OCI-LY1 (cell line): Measurements from ENCODE around the gene KRTAP20-2.

Source experiments
- H2AFZ ChIP-seq: fragments of 200-600 bp; sonication (generic), shearing (Covaris generic); 2 replicates; pipeline ENCODE4 v1.6.0; 2014; ENCODE audit warnings: antibody characterized with exemption, mild to moderate bottlenecking, low read length
- H3F3A ChIP-seq: fragments of 200-600 bp; sonication (generic), shearing (Covaris generic); 2 replicates; pipeline ENCODE4 v1.6.0; 2014; ENCODE audit warnings: mild to moderate bottlenecking, antibody characterized with exemption, low read length, moderate library complexity; ENCODE audit not compliant: insufficient read depth
- H3K27ac ChIP-seq: fragments of 200-600 bp; sonication (generic); 2 replicates; pipeline ENCODE4 v1.5.1; 2014; ENCODE audit warnings: low read length, mixed run types, mild to moderate bottlenecking, low read depth; ENCODE audit not compliant: poor library complexity, severe bottlenecking
- H3K27me3 ChIP-seq: fragments of 200-600 bp; sonication (generic); 2 replicates; pipeline ENCODE4 v1.6.0; 2014; ENCODE audit warnings: antibody characterized with exemption, mild to moderate bottlenecking, low read length, moderate library complexity; ENCODE audit not compliant: insufficient read depth
- H3K36me3 ChIP-seq: fragments of 200-600 bp; sonication (generic); 2 replicates; pipeline ENCODE4 v1.6.1; 2014; ENCODE audit warnings: mild to moderate bottlenecking, antibody characterized with exemption, low read length, moderate library complexity, mixed read lengths; ENCODE audit not compliant: insufficient read depth
- H3K4me1 ChIP-seq: fragments of 200-600 bp; sonication (generic); 2 replicates; pipeline ENCODE4 v1.5.1; 2014; ENCODE audit warnings: mild to moderate bottlenecking, low read length, moderate library complexity; ENCODE audit not compliant: insufficient read depth, severe bottlenecking
- H3K4me2 ChIP-seq: fragments of 200-600 bp; sonication (generic), shearing (Covaris generic); 2 replicates; pipeline ENCODE4 v1.6.1; 2014; ENCODE audit warnings: low read length
- H3K4me3 ChIP-seq: fragments of 200-600 bp; sonication (generic); 2 replicates; pipeline ENCODE4 v1.5.1; 2014; ENCODE audit warnings: low read length, low read depth, mild to moderate bottlenecking, mixed read lengths; ENCODE audit not compliant: poor library complexity, severe bottlenecking
- H3K79me2 ChIP-seq: fragments of 200-600 bp; shearing (Covaris generic); 2 replicates; pipeline ENCODE4 v1.6.1; 2016; ENCODE audit warnings: mixed run types, low read length, mixed read lengths; ENCODE audit not compliant: insufficient read depth
- H3K9ac ChIP-seq: fragments of 200-600 bp; sonication (generic), shearing (Covaris generic); 2 replicates; pipeline ENCODE4 v1.6.1; 2014; ENCODE audit warnings: mild to moderate bottlenecking, low read length, mixed read lengths
- H3K9me2 ChIP-seq: fragments of 200-600 bp; sonication (generic), shearing (Covaris generic); 2 replicates; pipeline ENCODE4 v1.6.1; 2014; ENCODE audit warnings: low read depth, mild to moderate bottlenecking, low read length, mixed read lengths
- H3K9me3 ChIP-seq: fragments of 200-600 bp; shearing (Covaris generic); 2 replicates; pipeline ENCODE4 v1.6.1; 2014; ENCODE audit warnings: low read length, mixed read lengths
- H4K20me1 ChIP-seq: fragments of 200-600 bp; sonication (generic), shearing (Covaris generic); 2 replicates; pipeline ENCODE4 v1.6.0; 2016; ENCODE audit warnings: mild to moderate bottlenecking, low read length; ENCODE audit not compliant: insufficient read depth
- EZH2 ChIP-seq: fragments of 200-600 bp; sonication (generic), shearing (Covaris generic); IDR thresholded peaks from 2 replicates; pipeline ENCODE4 v1.8.0; 2017; ENCODE audit warnings: borderline replicate concordance, mixed run types, mild to moderate bottlenecking, antibody characterized with exemption, low read length, moderate library complexity, mixed read lengths
- TF ChIP-seq, protein P1 (sequence below): fragments of 200-600 bp; sonication (generic), shearing (Covaris generic); IDR thresholded peaks from 2 replicates; pipeline ENCODE4 v1.5.1; 2017; ENCODE audit warnings: mild to moderate bottlenecking, antibody characterized with exemption, low read length, moderate library complexity, mixed read lengths

Gene KRTAP20-2

GRCh38 chr21:30612132-30612531 is 22.9 kb upstream of the KRTAP20-2 start:
- Histone ChIP-seq H2AFZ (no peak overlapping the region), H3K36me3 (no peaks in the 10 kb centered on the region), H3K79me2 (no peaks in the 10 kb centered on the region), H3K9me2 (no peaks in the 10 kb centered on the region), H3K9me3 (no peaks in the 10 kb centered on the region), H3K9ac (no peak overlapping the region), H3K4me1 (no peaks in the 10 kb centered on the region), H3F3A (no peaks in the 10 kb centered on the region), H4K20me1 (no peaks in the 10 kb centered on the region), H3K4me2 (no peak overlapping the region), H3K4me3 (no peak overlapping the region), H3K27me3 (no peaks in the 10 kb centered on the region), H3K27ac (no peak overlapping the region)
- TF ChIP-seq, protein P1, sequence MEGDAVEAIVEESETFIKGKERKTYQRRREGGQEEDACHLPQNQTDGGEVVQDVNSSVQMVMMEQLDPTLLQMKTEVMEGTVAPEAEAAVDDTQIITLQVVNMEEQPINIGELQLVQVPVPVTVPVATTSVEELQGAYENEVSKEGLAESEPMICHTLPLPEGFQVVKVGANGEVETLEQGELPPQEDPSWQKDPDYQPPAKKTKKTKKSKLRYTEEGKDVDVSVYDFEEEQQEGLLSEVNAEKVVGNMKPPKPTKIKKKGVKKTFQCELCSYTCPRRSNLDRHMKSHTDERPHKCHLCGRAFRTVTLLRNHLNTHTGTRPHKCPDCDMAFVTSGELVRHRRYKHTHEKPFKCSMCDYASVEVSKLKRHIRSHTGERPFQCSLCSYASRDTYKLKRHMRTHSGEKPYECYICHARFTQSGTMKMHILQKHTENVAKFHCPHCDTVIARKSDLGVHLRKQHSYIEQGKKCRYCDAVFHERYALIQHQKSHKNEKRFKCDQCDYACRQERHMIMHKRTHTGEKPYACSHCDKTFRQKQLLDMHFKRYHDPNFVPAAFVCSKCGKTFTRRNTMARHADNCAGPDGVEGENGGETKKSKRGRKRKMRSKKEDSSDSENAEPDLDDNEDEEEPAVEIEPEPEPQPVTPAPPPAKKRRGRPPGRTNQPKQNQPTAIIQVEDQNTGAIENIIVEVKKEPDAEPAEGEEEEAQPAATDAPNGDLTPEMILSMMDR = no peak
- no peak for TF ChIP-seq EZH2

GRCh38 chr21:30613836-30614235 is 21.2 kb upstream of the KRTAP20-2 start, which contains the start of gene KRTAP6-1:
Gene KRTAP6-1 (minus strand): TSS chr21:30613930. CDS start chr21:30613904, 26 bp downstream.
- H3K4me2 ChIP-seq = no peak within 1 kb of the TSS

GRCh38 chr21:30615199-30615598 is 19.8 kb upstream of the KRTAP20-2 start:
- Histone ChIP-seq H3K4me2 (no peak overlapping the region), H3K9ac (no peak overlapping the region), H3K79me2 (no peaks in the 10 kb centered on the region)

More at GRCh38 chr21:30613836-30614235, 21.2 kb upstream of the KRTAP20-2 start, which contains the start of gene KRTAP6-1:
- Histone ChIP-seq H3F3A (no peaks in the 10 kb centered on the region), H3K27ac (no peak within 1 kb of the TSS), H2AFZ (no peak within 1 kb of the TSS), H4K20me1 (no peaks in the 10 kb centered on the region), H3K79me2 (no peaks in the 10 kb centered on the region), H3K4me1 (no peaks in the 10 kb centered on the region), H3K9me3 (no peaks in the 10 kb centered on the region), H3K9me2 (no peaks in the 10 kb centered on the region), H3K9ac (no peak within 1 kb of the TSS), H3K36me3 (no peaks in the 10 kb centered on the region), H3K27me3 (no peaks in the 10 kb centered on the region), H3K4me3 (no peak within 1 kb of the TSS)
- no peak for TF ChIP-seq EZH2
- TF ChIP-seq, protein P1 = no peak

More at GRCh38 chr21:30615199-30615598, 19.8 kb upstream of the KRTAP20-2 start:
- H3K9me3 ChIP-seq = no peaks in the 10 kb centered on the region
- no peak overlapping the region for H3K4me3 ChIP-seq
- no peaks in the 10 kb centered on the region for H3K36me3 ChIP-seq
- no peaks in the 10 kb centered on the region for H3K4me1 ChIP-seq
- H4K20me1 ChIP-seq = no peaks in the 10 kb centered on the region
- no peaks in the 10 kb centered on the region for H3K27me3 ChIP-seq
- no peak for TF ChIP-seq EZH2
- TF ChIP-seq, protein P1 = no peak
- H3F3A ChIP-seq = no peaks in the 10 kb centered on the region
- H3K27ac ChIP-seq = no peak overlapping the region
- no peak overlapping the region for H2AFZ ChIP-seq
- no peaks in the 10 kb centered on the region for H3K9me2 ChIP-seq
